ENCODE data around the gene MYBPC2. TPM values are rescaled to one million over a fixed set of nuclear protein-coding genes. Genes with fewer than 3 reads are reported as not detected.

The MYBPC2 gene
- total RNA-seq, 4 donors from 2014 or later, result 358 to 988 (median 442) TPM

- in situ Hi-C loops (cut with MboI; ENCODE audit: low sequenced_read_pairs in 4 of 4), result no loop called here
- no peaks in the 10 kb centered on the region for H3K36me3 ChIP-seq
- ATAC-seq (no peak), DNase-seq (no peak)
- H3K9me3 ChIP-seq, result no peaks in the 10 kb centered on the region
- peaks cover 5 to 10% of the 10 kb centered on the region in 2 donors for H3K4me1 ChIP-seq
- no peak overlapping the region for H3K4me3 ChIP-seq
- H3K27me3 ChIP-seq, result no peaks in the 10 kb centered on the region
- intact Hi-C loops (cut with DNase I; ENCODE audit: low total_unique reads), result no loop called here
- TF ChIP-seq POLR2A (IDR thresholded peaks at IDR 0.05), result no peak
- no peak for TF ChIP-seq CTCF (IDR thresholded peaks at IDR 0.05 in 4 of 5, conservative IDR thresholded peaks at IDR 0.05 in 1 of 5)
- H3K27ac ChIP-seq, result peak overlapping the region in 3 of 4 donors; percentile 97 to 100 (median 97)
Measured at GRCh38 chr19:50495020-50495531, 62.4 kb downstream of the MYBPC2 start.

- Histone ChIP-seq H3K4me1 (peaks cover 8 to 11% of the 10 kb centered on the region in 2 donors), H3K27ac (peak overlapping the region; percentile 97 to 100 (median 97)), H3K4me3 (peak overlapping the region in 3 of 4 donors; percentile 63 to 71 (median 63)), H3K27me3 (no peaks in the 10 kb centered on the region), H3K9me3 (no peaks in the 10 kb centered on the region), H3K36me3 (no peaks in the 10 kb centered on the region)
- DNase-seq (peak; percentile 44 to 84), ATAC-seq (peak; percentile 32 to 46)
- in situ Hi-C loops (cut with MboI; ENCODE audit: low sequenced_read_pairs in 4 of 4), result no loop called here
- intact Hi-C loops (cut with DNase I; ENCODE audit: low total_unique reads), result no loop called here
- TF ChIP-seq POLR2A (IDR thresholded peaks at IDR 0.05) (peak; percentile 34 to 42), CTCF (IDR thresholded peaks at IDR 0.05 in 4 of 5, conservative IDR thresholded peaks at IDR 0.05 in 1 of 5) (no peak)
Measured at GRCh38 chr19:50496189-50497021, 63.7 kb downstream of the MYBPC2 start.

- no peak for ATAC-seq
- TF ChIP-seq CTCF (IDR thresholded peaks at IDR 0.05 in 4 of 5, conservative IDR thresholded peaks at IDR 0.05 in 1 of 5) (no peak), POLR2A (IDR thresholded peaks at IDR 0.05) (no peak)
- Histone ChIP-seq H3K4me3 (peak overlapping the region; percentile 32 to 71 (median 63)), H3K27ac (peak overlapping the region; percentile 97 to 100 (median 97)), H3K27me3 (no peaks in the 10 kb centered on the region), H3K9me3 (no peaks in the 10 kb centered on the region), H3K36me3 (no peaks in the 10 kb centered on the region), H3K4me1 (peaks cover 13 to 14% of the 10 kb centered on the region in 2 donors)
- in situ Hi-C loops (cut with MboI; ENCODE audit: low sequenced_read_pairs in 4 of 4) (no loop called here), intact Hi-C loops (cut with DNase I; ENCODE audit: low total_unique reads) (no loop called here)
- DNase-seq, result no peak
Measured at GRCh38 chr19:50497022-50497405, 64.3 kb downstream of the MYBPC2 start.

GRCh38 chr19:50498219-50499056 lies 65.7 kb downstream of the MYBPC2 start:
- Histone ChIP-seq H3K9me3 (no peaks in the 10 kb centered on the region), H3K27ac (peak overlapping the region; percentile 97 to 100 (median 97)), H3K4me1 (peaks cover 14 to 16% of the 10 kb centered on the region in 2 donors), H3K27me3 (no peaks in the 10 kb centered on the region), H3K4me3 (peak overlapping the region; percentile 59 to 71 (median 63)), H3K36me3 (no peaks in the 10 kb centered on the region)
- DNase-seq (no peak), ATAC-seq (no peak)
- TF ChIP-seq POLR2A (IDR thresholded peaks at IDR 0.05) (no peak), CTCF (IDR thresholded peaks at IDR 0.05 in 4 of 5, conservative IDR thresholded peaks at IDR 0.05 in 1 of 5) (peak in 3 of 5 experiments; percentile 56 to 60 (median 57))
- in situ Hi-C loops (cut with MboI; ENCODE audit: low sequenced_read_pairs in 4 of 4) (no loop called here), intact Hi-C loops (cut with DNase I; ENCODE audit: low total_unique reads) (no loop called here)
